ENCODE data around the gene ARHGAP26. TPM values are rescaled to one million over a fixed set of nuclear protein-coding genes. Genes with fewer than 3 reads are reported as not detected.

Gene ARHGAP26
- total RNA-seq, 1 donor from 2014 or later = 8.9 TPM

DNA sequence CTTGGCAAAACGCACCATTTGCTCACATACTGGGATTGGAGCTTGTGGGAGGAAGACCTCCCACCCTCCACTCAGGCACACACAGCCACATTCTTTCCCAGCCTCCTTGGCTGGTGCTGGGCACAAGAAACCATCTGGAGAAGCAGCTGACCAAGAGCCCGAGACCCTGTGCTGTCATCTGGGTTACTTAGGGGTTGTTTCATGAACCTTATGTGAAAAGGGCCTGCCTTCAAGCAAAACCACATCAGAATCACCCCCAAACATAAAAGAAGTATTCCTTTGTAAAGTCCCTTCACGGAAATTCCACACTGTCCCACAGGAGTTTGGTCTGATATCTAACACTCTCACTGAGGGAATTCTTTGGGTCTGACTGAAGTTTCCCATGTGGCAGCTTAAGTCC is 461.2 kb downstream of the ARHGAP26 start:
- H3K9me3 Mint-ChIP-seq = no peaks in the 10 kb centered on the region
- H3K27ac Mint-ChIP-seq = no peak overlapping the region
- peaks cover 4% of the 10 kb centered on the region for H3K4me1 Mint-ChIP-seq
- no peaks in the 10 kb centered on the region for H3K27me3 Mint-ChIP-seq (ENCODE audit: low read depth)
- no peaks in the 10 kb centered on the region for H3K36me3 Mint-ChIP-seq
- no peak overlapping the region for H3K4me3 Mint-ChIP-seq
- TF ChIP-seq, protein P1, sequence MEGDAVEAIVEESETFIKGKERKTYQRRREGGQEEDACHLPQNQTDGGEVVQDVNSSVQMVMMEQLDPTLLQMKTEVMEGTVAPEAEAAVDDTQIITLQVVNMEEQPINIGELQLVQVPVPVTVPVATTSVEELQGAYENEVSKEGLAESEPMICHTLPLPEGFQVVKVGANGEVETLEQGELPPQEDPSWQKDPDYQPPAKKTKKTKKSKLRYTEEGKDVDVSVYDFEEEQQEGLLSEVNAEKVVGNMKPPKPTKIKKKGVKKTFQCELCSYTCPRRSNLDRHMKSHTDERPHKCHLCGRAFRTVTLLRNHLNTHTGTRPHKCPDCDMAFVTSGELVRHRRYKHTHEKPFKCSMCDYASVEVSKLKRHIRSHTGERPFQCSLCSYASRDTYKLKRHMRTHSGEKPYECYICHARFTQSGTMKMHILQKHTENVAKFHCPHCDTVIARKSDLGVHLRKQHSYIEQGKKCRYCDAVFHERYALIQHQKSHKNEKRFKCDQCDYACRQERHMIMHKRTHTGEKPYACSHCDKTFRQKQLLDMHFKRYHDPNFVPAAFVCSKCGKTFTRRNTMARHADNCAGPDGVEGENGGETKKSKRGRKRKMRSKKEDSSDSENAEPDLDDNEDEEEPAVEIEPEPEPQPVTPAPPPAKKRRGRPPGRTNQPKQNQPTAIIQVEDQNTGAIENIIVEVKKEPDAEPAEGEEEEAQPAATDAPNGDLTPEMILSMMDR (IDR thresholded peaks at IDR 0.05; ENCODE audit: unreplicated experiment) = no peak
- DNase-seq (ENCODE audit: low spot score in 2 of 2, unreplicated experiment in 2 of 2) = no peak

DNA sequence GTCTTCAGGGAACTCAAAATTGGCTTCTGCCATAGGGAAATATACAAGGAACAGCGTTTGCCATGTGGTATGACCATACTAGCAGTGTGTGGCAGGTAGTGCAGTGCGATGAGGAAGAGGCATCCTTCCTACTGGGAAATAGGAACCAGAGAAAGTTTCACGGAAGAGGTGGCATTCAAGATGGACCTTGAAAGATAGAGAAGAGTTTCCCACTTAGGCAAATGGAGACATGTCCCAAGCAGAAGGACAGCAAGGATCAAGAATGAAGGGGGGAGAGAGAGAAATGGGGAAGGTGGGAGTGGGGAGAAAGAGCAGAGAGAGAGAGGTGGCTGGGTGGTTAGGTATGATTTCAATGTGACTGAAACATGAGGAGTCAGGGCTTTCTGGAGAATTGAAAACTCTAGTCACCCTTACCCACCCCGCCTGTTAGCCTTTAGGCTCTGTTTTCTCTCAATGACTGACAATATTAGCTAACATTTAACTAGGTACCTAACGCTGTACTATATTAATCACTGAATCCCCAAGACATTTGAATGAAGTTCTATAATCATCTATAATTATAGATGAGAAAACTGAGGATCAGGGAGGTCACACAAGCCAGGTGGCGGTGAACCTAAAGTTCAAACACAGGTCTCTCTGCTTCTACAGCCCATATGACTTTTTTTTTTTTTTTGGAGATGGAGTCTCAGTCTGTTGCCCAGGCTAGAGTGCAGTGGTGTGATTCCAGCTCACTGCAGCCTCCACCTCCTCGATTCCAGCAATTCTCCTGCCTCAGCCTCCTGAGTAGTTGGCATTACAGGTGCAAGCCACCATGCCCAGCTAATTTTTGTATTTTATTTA is 462.0 kb downstream of the ARHGAP26 start:
- no peak for DNase-seq (ENCODE audit: low spot score in 2 of 2, unreplicated experiment in 2 of 2)
- Mint-ChIP-seq H3K4me3 (no peak overlapping the region), H3K27ac (no peak overlapping the region), H3K36me3 (no peaks in the 10 kb centered on the region), H3K27me3 (ENCODE audit: low read depth) (no peaks in the 10 kb centered on the region), H3K9me3 (no peaks in the 10 kb centered on the region), H3K4me1 (peaks cover 4% of the 10 kb centered on the region)
- TF ChIP-seq, protein P1 (IDR thresholded peaks at IDR 0.05; ENCODE audit: unreplicated experiment) = no peak

DNA sequence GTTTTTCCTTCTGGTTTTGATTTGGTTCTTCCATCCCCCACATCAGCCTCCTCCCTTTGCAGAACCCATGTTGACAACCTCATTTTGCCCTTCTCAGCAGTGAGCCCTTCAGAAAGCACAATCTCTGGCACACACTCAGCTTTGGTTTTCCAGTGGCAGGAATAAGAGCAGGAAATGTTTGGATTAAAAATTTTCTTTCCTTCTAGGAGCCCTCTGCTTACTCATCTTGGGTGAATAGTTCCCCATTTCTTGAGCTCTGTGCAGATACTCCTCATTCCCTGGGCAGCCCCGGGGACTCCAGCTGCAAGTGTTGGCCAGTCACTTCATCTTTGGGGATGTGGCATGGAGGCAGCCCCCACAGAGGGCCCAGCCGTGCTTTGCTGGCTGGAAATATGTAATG is 462.9 kb downstream of the ARHGAP26 start:
- DNase-seq (ENCODE audit: low spot score in 2 of 2, unreplicated experiment in 2 of 2) = no peak
- TF ChIP-seq, protein P1 (IDR thresholded peaks at IDR 0.05; ENCODE audit: unreplicated experiment) = no peak
- H3K27ac Mint-ChIP-seq = no peak overlapping the region
- H3K4me1 Mint-ChIP-seq = no peaks in the 10 kb centered on the region
- H3K4me3 Mint-ChIP-seq = no peak overlapping the region
- no peaks in the 10 kb centered on the region for H3K27me3 Mint-ChIP-seq (ENCODE audit: low read depth)
- no peaks in the 10 kb centered on the region for H3K9me3 Mint-ChIP-seq
- no peaks in the 10 kb centered on the region for H3K36me3 Mint-ChIP-seq

DNA sequence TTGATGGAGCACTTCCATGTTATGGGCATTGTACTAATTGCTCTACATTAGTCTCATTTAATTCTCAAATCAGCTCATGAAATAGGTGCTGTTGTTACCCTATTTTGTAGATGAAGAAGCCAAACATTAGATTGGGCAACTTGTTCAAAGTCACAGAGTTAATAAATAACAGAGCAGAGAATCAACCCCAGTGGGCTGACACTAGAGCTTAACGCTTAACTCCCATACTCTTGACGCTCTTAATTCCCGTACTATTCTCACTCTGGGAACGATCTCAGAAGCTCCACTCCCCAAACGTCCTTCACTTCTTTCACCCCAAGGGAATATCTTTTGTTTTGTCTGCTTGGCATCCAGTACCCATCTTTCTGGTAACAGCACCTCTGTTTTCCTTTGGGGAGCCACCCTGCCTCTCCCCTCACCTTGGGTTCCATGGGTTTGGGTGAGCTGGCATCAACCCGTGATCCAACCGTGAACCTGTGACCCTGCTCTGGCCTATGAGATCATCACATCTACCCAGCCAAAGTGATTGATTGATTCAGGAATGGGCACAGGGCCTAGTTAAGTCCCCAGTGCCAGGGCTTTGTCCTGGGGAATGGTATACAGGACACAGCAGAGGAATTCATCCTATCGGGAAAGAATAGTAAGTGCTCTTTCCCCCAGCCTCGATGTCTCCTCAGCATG is 464.1 kb downstream of the ARHGAP26 start:
- Mint-ChIP-seq H3K27me3 (ENCODE audit: low read depth) (no peaks in the 10 kb centered on the region), H3K4me3 (no peak overlapping the region)
- TF ChIP-seq, protein P1 (IDR thresholded peaks at IDR 0.05; ENCODE audit: unreplicated experiment) = no peak

DNA sequence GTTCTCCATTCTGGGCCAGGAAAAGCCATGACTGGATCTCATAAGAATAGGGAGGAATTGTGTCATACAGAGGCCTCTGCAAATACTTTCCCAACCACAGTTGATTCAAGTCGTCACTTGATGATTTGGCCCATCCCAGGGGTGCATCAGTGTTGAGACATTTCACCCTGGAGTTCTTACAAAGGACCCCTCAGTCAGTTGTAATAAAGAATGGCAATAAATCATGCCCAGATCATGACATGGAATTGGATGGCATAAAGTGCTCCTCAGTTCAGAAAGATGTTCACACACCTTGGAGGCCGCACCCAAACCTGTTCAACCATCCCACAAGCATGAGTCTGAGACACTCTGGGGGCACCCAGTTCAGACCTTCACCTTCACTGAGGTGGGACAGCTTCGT is 465.2 kb downstream of the ARHGAP26 start:
- Mint-ChIP-seq H3K27ac (no peak overlapping the region), H3K9me3 (no peaks in the 10 kb centered on the region), H3K36me3 (no peaks in the 10 kb centered on the region), H3K27me3 (ENCODE audit: low read depth) (no peaks in the 10 kb centered on the region), H3K4me3 (no peak overlapping the region), H3K4me1 (peaks cover 6% of the 10 kb centered on the region)
- DNase-seq (ENCODE audit: low spot score in 2 of 2, unreplicated experiment in 2 of 2) = no peak
- TF ChIP-seq, protein P1 (IDR thresholded peaks at IDR 0.05; ENCODE audit: unreplicated experiment) = no peak

More for the DNA sequence above, 464.1 kb downstream of the ARHGAP26 start:
- Mint-ChIP-seq H3K9me3 (no peaks in the 10 kb centered on the region), H3K36me3 (no peaks in the 10 kb centered on the region), H3K4me1 (no peaks in the 10 kb centered on the region), H3K27ac (no peak overlapping the region)
- DNase-seq (ENCODE audit: low spot score in 2 of 2, unreplicated experiment in 2 of 2) = no peak

All from mesothelial cell of epicardium (in vitro differentiated cells).